HEK293T (cell line): ENCODE measurements around the gene RAD51B.

ENCODE experiments used
- CTCF ChIA-PET: fragments of 350-600 bp; formaldehyde crosslinking; extraction: SDS; loops from one replicate; lab custom pipeline; 2021; ENCODE audit warnings: antibody characterized with exemption, inconsistent platforms; lab: Yijun Ruan, JAX
- POLR2A ChIA-PET: fragments of 350-600 bp; formaldehyde crosslinking; extraction: SDS; loops from one replicate; lab custom pipeline; 2020; ENCODE audit warnings: antibody characterized with exemption, inconsistent platforms; lab: Yijun Ruan, JAX
- DNase-seq: peaks from one replicate; pipeline ENCODE4 v3.0.0; 2012; ENCODE audit warnings: mixed read lengths; ENCODE audit errors: extremely low spot score
- ARNT ChIP-seq: fragments of 450-650 bp; IDR thresholded peaks from 2 replicates; pipeline ENCODE4 v1.6.1; 2017; ENCODE audit warnings: mild to moderate bottlenecking
- BHLHE40 ChIP-seq: fragments of 450-650 bp; IDR thresholded peaks from 2 replicates; pipeline ENCODE4 v1.6.1; 2016; ENCODE audit warnings: mild to moderate bottlenecking, moderate library complexity, borderline replicate concordance
- CTBP1 ChIP-seq: fragments of 450-650 bp; IDR thresholded peaks from 2 replicates; pipeline ENCODE4 v1.6.1; 2016; ENCODE audit warnings: borderline replicate concordance
- ELF4 ChIP-seq: fragments of 450-650 bp; IDR thresholded peaks from 2 replicates; pipeline ENCODE4 v1.6.1; 2017; ENCODE audit warnings: antibody characterized with exemption
- FOXA1 ChIP-seq: fragments of 450-650 bp; IDR thresholded peaks from 2 replicates; pipeline ENCODE4 v1.6.1; 2016; ENCODE audit warnings: mild to moderate bottlenecking
- FOXK2 ChIP-seq: fragments of 450-650 bp; IDR thresholded peaks from 2 replicates; pipeline ENCODE4 v1.6.1; 2016; ENCODE audit warnings: mild to moderate bottlenecking
- FOXM1 ChIP-seq: fragments of 450-650 bp; IDR thresholded peaks from 2 replicates; pipeline ENCODE4 v1.6.1; 2017; ENCODE audit warnings: mild to moderate bottlenecking, borderline replicate concordance
- HDGF ChIP-seq: fragments of 450-650 bp; IDR thresholded peaks from 2 replicates; pipeline ENCODE4 v1.6.1; 2017; ENCODE audit warnings: antibody characterized with exemption, borderline replicate concordance
- L3MBTL2 ChIP-seq: fragments of 450-650 bp; conservative IDR thresholded peaks from 2 replicates; pipeline ENCODE4 v1.6.1; 2016; ENCODE audit warnings: mild to moderate bottlenecking
- LEF1 ChIP-seq: fragments of 450-650 bp; IDR thresholded peaks from 2 replicates; pipeline ENCODE4 v1.6.1; 2017; ENCODE audit warnings: mild to moderate bottlenecking, borderline replicate concordance
- NFRKB ChIP-seq: fragments of 450-650 bp; IDR thresholded peaks from 2 replicates; pipeline ENCODE4 v1.6.1; 2016; ENCODE audit warnings: mild to moderate bottlenecking, moderate library complexity
- SP1 ChIP-seq: fragments of 450-650 bp; IDR thresholded peaks from 2 replicates; pipeline ENCODE4 v1.6.1; 2017
- SUZ12 ChIP-seq: fragments of 450-650 bp; IDR thresholded peaks from 2 replicates; pipeline ENCODE4 v1.6.1; 2016; ENCODE audit warnings: mild to moderate bottlenecking
- TARDBP ChIP-seq: fragments of 450-650 bp; IDR thresholded peaks from 2 replicates; pipeline ENCODE4 v1.6.1; 2016
- ZNF384 ChIP-seq: fragments of 450-650 bp; IDR thresholded peaks from 2 replicates; pipeline ENCODE4 v1.6.1; 2016
- TF ChIP-seq, protein P1 (sequence below): fragments of 450-650 bp; IDR thresholded peaks from 2 replicates; pipeline ENCODE4 v1.6.1; 2016

RAD51B gene

DNA sequence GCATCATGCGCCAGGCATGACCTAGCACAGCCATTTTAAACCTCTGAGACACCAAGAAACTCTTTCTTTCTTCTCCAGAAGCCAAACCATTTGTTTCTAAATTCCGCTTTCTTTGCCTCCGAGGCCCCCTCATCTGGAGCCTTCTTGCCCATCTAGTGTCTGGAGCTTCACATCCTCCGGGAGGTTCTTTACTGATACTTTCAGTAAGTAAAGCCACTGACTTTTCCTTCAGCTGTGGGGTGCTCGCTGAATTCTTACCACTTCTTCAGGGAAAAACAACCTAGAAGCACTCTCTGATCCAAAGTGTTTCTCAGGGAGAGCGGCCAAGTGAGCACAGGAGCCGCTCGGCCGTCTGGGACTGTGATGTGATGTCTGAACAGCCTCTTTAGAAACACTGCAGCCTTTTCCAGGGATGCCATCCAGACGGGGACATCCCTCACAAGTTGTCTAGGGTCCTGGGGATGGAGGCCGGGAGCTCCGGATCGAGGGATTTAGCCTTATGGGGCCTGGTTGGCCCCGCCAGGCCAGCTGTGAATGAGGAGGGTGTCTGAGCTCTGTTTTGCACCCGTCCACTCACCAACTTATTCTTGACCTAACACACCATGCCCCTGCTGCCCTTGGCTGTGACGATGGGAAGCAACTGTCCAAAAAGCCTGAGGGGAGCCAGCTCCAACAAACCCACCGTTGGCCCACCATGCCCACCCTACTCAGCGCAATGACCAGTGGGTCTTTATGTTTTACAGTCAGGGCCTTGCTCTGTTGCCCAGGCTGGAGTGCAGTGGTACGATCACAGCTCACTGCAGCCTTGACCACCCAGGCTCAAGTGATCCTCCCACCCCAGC is 812.7 kb downstream of the RAD51B start:
- no peak for DNase-seq
- TF ChIP-seq LEF1 (no peak), BHLHE40 (no peak), NFRKB (no peak), HDGF (no peak), FOXA1 (no peak), TARDBP (no peak), L3MBTL2 (no peak)
- TF ChIP-seq, protein P1, sequence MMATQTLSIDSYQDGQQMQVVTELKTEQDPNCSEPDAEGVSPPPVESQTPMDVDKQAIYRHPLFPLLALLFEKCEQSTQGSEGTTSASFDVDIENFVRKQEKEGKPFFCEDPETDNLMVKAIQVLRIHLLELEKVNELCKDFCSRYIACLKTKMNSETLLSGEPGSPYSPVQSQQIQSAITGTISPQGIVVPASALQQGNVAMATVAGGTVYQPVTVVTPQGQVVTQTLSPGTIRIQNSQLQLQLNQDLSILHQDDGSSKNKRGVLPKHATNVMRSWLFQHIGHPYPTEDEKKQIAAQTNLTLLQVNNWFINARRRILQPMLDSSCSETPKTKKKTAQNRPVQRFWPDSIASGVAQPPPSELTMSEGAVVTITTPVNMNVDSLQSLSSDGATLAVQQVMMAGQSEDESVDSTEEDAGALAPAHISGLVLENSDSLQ: no peak
- ChIA-PET CTCF (no interaction called here), POLR2A (no interaction called here)

DNA sequence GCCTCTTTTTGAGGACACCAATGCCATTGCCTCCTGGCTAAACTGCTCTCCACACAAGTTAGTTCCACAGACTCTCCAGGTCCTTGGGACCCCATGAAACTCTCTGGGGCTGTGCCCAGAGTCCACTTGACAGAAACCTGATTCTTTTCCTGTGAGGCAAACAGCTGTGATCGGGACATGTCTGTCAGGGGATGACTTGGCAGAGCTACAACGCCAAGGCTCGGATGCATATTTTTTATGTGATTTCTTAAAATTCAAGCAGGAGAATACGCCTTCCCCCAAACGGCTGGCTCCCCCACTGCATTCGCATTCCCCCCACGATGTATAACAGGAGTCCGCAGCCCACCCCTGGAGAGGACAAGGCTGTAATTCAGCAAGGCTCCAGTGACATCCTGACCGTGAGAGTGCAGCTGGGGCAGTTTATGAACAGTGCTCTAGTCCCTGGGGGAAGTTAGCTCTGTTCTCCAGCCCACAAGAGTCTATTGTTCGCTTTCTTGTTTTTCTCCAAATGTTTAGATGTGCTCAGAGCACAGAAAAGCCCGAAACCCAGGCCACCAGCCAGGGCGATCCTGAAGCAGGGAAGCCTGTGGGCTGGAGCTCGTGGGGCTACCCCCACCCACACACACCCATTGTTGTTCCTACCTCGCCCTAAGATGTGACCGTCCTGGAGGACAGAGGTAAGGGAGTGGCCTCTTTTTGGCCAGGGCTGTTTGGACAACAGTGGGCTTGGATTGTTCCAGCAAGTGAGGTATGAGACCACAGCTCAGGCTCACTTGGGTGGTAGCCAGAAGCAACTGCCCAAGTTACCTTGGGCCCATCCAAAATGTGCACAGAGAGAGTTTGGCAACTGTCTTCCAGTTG is 813.8 kb downstream of the RAD51B start:
- TF ChIP-seq SUZ12: no peak
- TF ChIP-seq, protein P1: no peak
- no peak for TF ChIP-seq ARNT
- TF ChIP-seq BHLHE40: no peak
- no peak for TF ChIP-seq NFRKB
- no peak for TF ChIP-seq ELF4
- no peak for TF ChIP-seq SP1
- no peak for TF ChIP-seq CTBP1
- no peak for TF ChIP-seq HDGF
- no peak for TF ChIP-seq FOXM1
- no peak for TF ChIP-seq FOXA1
- no peak for TF ChIP-seq ZNF384
- TF ChIP-seq L3MBTL2: no peak
- no peak for TF ChIP-seq LEF1
- TF ChIP-seq TARDBP: no peak
- ChIA-PET CTCF (interaction anchor here (0.6 kb wide), 1 partner anchor 8 kb away, joined by 3 read pairs; no protein-coding TSS in a partner anchor), POLR2A (no interaction called here)
- DNase-seq: no peak

DNA sequence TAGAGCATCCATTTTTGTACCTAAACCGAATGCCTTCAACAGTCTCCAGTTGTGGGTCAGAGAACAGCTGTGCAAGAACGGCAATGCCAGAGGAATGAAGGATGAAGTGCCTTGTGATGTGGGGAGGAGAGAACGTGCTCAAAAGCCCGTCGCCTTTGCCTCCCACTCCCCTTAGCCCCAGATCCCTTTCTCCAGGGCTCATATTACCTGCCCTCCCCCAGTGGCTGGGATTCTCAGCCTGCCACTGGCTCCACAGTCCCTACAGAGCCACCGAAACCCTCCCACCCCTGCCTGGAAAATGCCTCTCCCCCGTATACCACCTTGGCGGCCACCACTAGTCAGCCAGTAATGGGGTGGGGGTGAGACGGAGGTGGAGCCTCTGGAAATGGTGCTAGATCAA is 814.8 kb downstream of the RAD51B start:
- POLR2A ChIA-PET: no interaction called here
- CTCF ChIA-PET: interaction anchor here (0.5 kb wide), 1 partner anchor 690 kb away, joined by 5 read pairs; no protein-coding TSS in a partner anchor
- no peak for DNase-seq
- TF ChIP-seq TARDBP: no peak
- TF ChIP-seq FOXM1: no peak

DNA sequence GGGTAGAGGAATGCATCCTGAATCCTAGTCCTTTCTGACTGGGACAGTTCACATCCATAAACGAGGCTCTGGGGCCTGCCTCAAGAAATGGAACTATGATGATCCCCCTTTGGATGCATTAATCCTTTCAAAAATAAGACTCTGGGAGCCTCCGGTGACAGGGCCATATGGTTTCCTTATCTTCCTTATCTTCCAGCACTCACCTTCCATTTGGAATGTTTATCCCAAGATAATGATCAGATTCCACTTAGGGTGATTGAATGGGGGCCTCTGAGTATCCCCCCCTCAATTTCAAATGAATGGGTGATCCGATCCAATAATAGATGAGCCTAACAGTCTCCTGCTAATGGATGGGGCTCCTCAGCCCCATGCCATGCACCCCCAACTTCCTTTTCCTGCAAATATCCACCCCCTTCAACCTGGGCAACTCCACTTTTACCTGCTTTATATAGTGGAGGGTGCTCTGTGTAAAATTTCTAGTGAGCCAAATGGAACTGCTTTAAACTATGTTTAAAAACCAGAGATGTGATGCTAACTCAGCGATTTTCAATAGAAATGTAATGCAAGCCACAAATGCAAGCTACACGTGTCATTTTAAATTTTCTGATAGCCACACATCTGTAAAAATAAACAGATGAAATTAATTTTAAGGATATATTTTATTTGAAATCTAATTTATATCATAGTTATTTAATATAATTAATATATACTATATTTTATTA is 815.5 kb downstream of the RAD51B start:
- ChIA-PET POLR2A (no interaction called here), CTCF (no interaction called here)
- TF ChIP-seq FOXM1 (no peak), NFRKB (no peak), TARDBP (no peak), BHLHE40 (no peak), L3MBTL2 (no peak), ELF4 (no peak), ZNF384 (no peak), FOXK2 (no peak), CTBP1 (no peak), SP1 (no peak), LEF1 (no peak), FOXA1 (no peak), ARNT (no peak), HDGF (no peak), SUZ12 (no peak)
- TF ChIP-seq, protein P1: no peak
- no peak for DNase-seq

DNA sequence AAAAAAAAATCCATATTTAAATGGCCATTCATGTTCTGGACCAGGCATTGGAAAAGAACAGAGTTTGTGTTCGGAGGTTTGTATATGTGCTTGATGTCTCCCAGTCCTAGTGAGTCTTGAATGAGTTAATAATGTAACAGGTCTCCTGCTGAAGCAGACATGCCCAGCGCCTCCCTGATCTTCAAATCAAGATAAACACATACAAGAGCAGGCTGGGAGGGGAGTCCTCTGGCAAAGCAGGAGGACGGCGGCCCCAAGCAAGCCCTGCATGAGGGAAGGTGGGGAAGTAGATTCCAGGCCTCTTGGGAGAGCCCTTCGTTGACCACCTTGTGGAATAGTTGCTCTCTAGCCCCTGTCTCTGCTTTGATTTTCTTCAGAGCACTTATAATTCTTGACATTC is 817.0 kb downstream of the RAD51B start:
- no peak for DNase-seq
- TF ChIP-seq SUZ12: no peak
- ChIA-PET CTCF (no interaction called here), POLR2A (no interaction called here)
